ENCODE results near the gene MCC. TPM values are rescaled to one million over a fixed set of nuclear protein-coding genes. Genes with fewer than 3 reads are reported as not detected.

The MCC gene
- total RNA-seq, 2 experiments from 2014 or later = 0.25 TPM; not detected in 1

- no TSS peak for BruUV-seq (replicated peaks)
- Histone ChIP-seq H3K4me2 (ENCODE audit: low read length) (no peak overlapping the region), H3K36me3 (ENCODE audit: insufficient read depth, low read length) (no peaks in the 10 kb centered on the region), H3K27ac (ENCODE audit: low read depth, low read length, poor library complexity, severe bottlenecking) (no peak overlapping the region), H3K4me1 (ENCODE audit: insufficient read depth, low read length, poor library complexity, severe bottlenecking) (no peaks in the 10 kb centered on the region), H3K9me3 (ENCODE audit: low read length) (no peaks in the 10 kb centered on the region), H3K9me2 (ENCODE audit: insufficient read depth, low read length) (no peaks in the 10 kb centered on the region), H2AFZ (ENCODE audit: low read length) (no peak overlapping the region), H3K4me3 (ENCODE audit: low read depth, low read length, poor library complexity, severe bottlenecking) (no peak overlapping the region), H4K20me1 (ENCODE audit: insufficient read depth, low read length) (no peaks in the 10 kb centered on the region), H3K79me2 (ENCODE audit: insufficient read depth, low read depth, low read length) (no peaks in the 10 kb centered on the region)
- TF ChIP-seq EZH2phosphoT487 (IDR thresholded peaks at IDR 0.05; ENCODE audit: borderline replicate concordance, low read depth, low read length) = no peak
- no peak for TF ChIP-seq CTCF (conservative IDR thresholded peaks at IDR 0.05; ENCODE audit: low read length)
- ChIA-PET CTCF (ENCODE audit: unreplicated experiment) (no interaction called here), POLR2A (interaction anchor here (1.0 to 1.5 kb wide), 4 partner anchors 9 to 16 kb away, joined by 3 to 4 read pairs (median 4); no protein-coding TSS in a partner anchor)
- intact Hi-C loops (cut with micrococcal nuclease; ENCODE audit: unreplicated experiment) = no loop called here
- DNase-seq (ENCODE audit: low spot score) = no peak
Observed at GRCh38 chr5:113128082-113128481, 360.2 kb downstream of the MCC start.

- Histone ChIP-seq H2AFZ (ENCODE audit: low read length) (no peak overlapping the region), H3K36me3 (ENCODE audit: insufficient read depth, low read length) (no peaks in the 10 kb centered on the region)
Observed at GRCh38 chr5:113127021-113127420, 361.2 kb downstream of the MCC start.

More at GRCh38 chr5:113127021-113127420, 361.2 kb downstream of the MCC start:
- intact Hi-C loops (cut with micrococcal nuclease; ENCODE audit: unreplicated experiment) = no loop called here
- H4K20me1 ChIP-seq (ENCODE audit: insufficient read depth, low read length) = no peaks in the 10 kb centered on the region
- no peak overlapping the region for H3K4me3 ChIP-seq (ENCODE audit: low read depth, low read length, poor library complexity, severe bottlenecking)
- no peak overlapping the region for H3K4me2 ChIP-seq (ENCODE audit: low read length)
- DNase-seq (ENCODE audit: low spot score) = no peak
- TF ChIP-seq CTCF (conservative IDR thresholded peaks at IDR 0.05; ENCODE audit: low read length) = no peak
- no peak for TF ChIP-seq EZH2phosphoT487 (IDR thresholded peaks at IDR 0.05; ENCODE audit: borderline replicate concordance, low read depth, low read length)
- ChIA-PET POLR2A (no interaction called here), CTCF (ENCODE audit: unreplicated experiment) (no interaction called here)
- H3K27ac ChIP-seq (ENCODE audit: low read depth, low read length, poor library complexity, severe bottlenecking) = no peak overlapping the region
- no peaks in the 10 kb centered on the region for H3K9me2 ChIP-seq (ENCODE audit: insufficient read depth, low read length)
- H3K79me2 ChIP-seq (ENCODE audit: insufficient read depth, low read depth, low read length) = no peaks in the 10 kb centered on the region
- no TSS peak for BruUV-seq (replicated peaks)
- no peaks in the 10 kb centered on the region for H3K9me3 ChIP-seq (ENCODE audit: low read length)
- H3K4me1 ChIP-seq (ENCODE audit: insufficient read depth, low read length, poor library complexity, severe bottlenecking) = no peaks in the 10 kb centered on the region
